GM21390 (cell line): Measurements from ENCODE around the gene ATP10B.

Experiments
- ATAC-seq: cut with Tn5 transposase; IDR thresholded peaks from one replicate; pipeline ENCODE4 v1.9.1; 2021; ENCODE audit not compliant: unreplicated experiment

ATP10B gene

GRCh38 chr5:160520609-160521391 lies 331.2 kb downstream of the ATP10B start:
- no peak for ATAC-seq

- ATAC-seq, result no peak
Measured at GRCh38 chr5:160516696-160517530, 335.1 kb downstream of the ATP10B start.

DNA sequence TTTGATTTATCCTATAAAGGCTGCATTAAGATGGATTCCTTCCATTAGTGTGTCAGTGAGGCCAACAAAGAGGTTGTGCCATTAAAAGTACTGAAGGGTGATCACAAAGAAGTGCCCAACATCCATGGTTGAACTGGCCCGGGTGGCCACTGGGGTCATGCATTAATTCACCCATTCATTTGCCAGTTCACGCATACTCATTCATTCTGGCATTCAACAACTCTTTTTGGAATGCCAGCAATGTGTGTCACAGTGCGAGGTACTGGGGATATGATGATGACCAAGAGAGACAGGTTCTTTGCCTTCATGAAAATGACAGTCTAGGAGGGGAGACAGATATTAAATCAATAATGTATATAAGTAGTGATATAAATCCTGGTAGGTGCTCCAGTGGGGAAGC lies 337.1 kb downstream of the ATP10B start:
- no peak for ATAC-seq

DNA sequence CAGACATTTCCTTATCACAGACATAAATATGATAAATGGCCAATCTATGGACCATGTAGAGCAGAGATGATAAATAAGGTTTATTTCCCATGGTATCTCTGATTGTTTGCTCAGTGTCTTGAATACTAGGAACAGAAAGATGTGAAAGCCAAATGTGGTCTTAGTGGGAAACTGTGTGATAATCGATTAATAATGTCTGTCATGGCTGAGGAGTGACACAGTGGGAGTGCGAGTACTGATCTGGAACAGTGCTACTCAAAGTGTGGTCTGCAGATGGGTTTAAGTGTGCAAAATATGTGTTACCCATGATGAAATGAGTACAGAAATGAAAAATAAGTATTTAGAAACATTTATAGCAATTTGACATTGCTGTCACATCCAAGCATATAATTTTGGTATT lies 337.8 kb downstream of the ATP10B start:
- no peak for ATAC-seq

GRCh38 chr5:160513485-160513884 lies 338.5 kb downstream of the ATP10B start:
- no peak for ATAC-seq
